ENCODE results near the gene GGTLC3. TPM values are rescaled to one million over a fixed set of nuclear protein-coding genes. Genes with fewer than 3 reads are reported as not detected.
"Not testable (repeated sequence)": the region's sequence is repeated elsewhere in the genome, so short reads cannot be mapped to it uniquely, and the experiment has no call there.

Gene GGTLC3
- total RNA-seq, result not detected in 2 replicates

DNA sequence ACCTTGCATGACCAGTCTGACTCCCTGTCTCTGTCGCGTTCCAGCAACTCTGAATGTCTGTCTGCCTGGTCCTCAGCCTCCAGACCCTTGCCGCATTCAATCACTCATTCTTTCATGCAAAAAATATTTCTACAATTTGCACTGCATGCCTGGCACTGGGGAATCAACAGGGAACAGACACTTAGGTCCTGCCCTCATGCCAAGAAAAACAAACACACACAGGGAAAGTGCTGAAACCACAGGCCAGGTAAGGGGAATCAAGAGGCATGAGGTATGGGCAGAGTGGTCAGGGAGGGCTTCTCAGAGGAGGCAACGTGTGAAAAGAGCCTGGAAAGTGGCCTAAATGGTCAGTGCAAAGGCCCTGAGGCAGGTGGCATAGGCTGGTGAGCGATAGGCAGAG lies at the start of gene GGTLC3:
GGTLC3 (minus strand) TSS at position 101 of the 400 bp plus-strand sequence. CDS start 264 bp downstream, outside the sequence.
- not testable (repeated sequence) for DNase-seq (ENCODE audit: low read depth, low spot score)

DNA sequence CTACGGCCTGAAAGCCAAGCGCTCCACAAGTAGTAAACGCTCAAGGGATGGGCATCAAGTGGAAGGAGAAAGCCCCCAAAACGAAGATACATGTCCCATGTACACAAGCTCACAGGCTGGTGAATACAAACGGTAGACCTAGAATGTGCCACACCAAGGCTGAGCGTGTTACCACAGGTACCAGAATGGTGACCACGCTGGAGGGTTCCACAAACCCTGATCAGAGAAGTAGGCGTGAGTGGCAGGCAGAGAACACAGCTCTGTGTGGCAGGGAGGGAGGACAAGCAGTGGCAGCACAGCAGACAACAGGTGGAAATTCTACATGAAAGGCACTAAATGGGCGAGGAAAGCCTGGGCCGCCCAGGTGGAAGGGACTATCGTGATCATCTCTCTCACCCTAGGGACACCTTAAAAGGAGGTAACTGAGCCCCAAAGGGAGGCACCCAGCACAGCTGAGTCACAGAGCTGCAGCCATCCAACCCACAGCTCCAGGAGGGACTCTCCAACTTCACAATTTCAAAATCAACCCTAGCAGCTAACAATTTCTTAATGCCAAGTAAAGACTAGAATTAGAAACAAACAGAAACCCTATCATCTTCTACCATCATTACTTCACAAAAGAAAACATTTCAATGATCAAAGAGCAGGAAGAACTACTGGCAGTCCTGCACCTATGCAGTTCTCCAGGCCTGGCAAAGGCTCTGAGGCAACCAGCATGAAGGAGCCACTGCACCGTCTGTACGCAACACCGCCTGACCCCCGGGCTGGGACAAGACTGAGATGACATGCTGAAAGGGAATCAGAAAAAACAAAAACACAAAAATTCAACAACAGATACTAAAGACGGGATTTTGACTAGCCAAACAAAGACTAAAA lies 42.4 kb upstream of the GGTLC3 start:
- not testable (repeated sequence) for DNase-seq (ENCODE audit: low read depth, low spot score)

DNA sequence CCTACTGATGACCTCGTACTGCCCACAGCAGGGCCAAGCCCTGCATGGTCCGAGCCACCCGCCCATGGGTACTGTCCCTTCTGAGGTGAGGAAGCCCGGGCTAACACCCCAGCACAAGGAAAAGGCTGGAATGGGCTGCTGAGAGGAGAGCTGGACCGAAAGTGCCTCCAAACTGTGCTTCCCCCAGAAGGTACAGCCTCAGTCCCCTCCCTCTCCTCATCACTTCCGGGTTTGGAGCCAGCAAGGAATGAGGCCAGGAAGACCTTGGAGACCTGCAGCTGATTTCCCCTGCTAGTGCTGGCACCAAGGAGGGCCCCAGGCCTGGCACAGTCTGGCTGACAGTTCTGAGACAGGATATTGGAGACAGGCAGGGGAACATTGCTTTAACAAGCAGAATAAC lies 41.0 kb upstream of the GGTLC3 start:
- DNase-seq (ENCODE audit: low read depth, low spot score), result not testable (repeated sequence)

DNA sequence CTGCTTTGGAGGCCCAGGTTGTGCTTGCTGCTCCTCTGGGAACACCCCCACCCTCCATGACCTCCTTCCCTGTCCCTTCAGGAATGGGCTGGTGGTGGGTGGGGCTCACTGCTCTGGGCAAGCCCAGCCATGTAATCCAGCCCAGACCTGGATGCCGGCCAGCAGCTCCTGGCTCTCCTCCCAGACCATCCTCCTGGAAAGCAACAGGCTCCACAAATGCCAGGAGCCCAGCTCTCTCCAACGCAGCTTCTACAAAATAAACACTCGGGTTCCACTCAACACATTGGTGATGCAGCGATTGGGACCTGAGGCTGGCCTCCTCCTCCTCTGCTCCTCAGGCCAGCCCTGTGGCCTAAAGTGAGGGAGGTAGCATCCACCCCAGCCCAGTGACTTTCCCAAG lies 40.6 kb upstream of the GGTLC3 start:
- DNase-seq (ENCODE audit: low read depth, low spot score), result not testable (repeated sequence)

DNA sequence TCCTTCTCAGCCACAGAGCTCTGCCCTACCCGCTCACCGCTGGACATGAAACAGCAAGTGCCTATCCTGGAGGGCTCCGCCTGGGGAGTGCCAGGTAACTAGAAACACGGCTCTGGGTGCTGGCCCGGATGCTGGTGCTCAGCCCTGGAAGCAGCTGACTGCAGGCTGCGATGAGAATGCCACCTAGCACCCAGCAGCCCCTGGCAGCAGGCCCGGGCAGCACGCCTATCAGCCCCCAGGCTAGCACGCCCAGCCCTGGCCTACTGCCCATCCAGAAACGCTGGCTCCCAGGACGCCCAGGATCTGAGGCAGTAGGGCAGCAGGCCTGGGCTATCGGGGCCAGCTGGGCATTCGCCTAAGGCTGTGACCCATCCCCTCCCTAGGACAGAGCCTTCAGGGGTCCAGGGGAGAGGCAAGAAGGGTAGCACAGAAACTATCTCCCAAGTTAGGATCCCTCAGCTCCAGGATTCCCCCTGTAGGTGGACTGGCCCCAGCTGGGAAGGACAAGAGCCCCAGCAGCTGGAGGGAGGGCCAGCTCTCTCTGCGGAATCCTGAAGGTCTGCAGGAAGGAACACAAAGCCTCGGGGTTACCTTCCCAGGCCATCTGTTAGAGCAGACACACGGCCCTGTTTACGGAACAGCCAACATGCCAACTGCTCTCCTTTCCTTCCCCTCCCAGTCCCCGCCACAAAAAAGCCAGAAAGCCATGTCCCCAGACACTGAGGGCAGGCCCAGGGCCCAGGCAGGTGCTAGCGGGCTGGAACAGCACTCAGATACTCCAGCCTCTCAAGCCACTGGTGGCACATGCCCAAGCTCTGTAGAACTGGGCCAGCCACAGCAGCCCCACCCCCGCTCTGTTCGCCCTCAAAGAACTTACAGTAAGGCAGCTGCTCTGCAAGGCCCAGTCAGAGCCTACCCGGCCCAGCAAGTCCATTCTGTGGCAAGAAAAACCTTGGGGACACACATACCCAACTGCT lies 36.6 kb upstream of the GGTLC3 start:
- DNase-seq (ENCODE audit: low read depth, low spot score), result not testable (repeated sequence)

DNA sequence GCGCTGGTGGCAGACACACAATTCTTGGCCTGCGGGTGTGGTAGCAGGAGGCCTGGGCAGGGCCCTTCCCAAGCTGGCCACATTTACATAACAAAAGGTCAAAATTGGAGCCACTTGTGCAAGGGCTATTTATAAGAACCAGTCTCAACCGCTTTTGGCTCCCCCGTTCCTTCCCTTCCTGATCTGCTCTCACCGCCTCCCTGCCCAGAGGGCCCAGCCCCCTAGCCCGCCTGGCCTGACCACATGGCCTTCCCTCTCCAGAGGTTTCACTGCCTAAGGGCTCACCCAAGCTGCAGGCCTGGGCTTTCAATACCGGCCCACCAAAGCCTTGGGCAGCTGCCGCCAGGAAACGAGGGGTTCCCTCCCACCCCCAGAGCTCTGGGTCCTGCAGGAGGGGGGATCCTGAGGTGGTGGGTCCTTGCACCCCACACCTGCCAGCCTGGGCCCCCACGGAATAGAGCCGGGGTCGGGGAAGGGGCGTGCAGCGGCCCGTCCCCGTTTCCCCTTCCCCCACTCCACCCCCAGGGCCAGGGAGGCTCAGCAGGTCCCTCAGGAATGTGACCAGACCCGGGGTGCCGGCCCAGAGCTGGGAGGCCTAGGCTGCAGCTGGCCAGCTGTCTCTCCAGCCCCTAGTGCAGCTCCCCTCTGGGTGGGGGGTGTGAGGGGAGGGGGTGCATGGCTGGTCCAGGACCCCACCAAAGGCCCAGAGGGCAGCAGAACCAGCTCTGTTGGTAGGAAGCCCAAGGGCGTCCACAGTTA lies 35.1 kb upstream of the GGTLC3 start:
- DNase-seq (ENCODE audit: low read depth, low spot score), result not testable (repeated sequence)

DNA sequence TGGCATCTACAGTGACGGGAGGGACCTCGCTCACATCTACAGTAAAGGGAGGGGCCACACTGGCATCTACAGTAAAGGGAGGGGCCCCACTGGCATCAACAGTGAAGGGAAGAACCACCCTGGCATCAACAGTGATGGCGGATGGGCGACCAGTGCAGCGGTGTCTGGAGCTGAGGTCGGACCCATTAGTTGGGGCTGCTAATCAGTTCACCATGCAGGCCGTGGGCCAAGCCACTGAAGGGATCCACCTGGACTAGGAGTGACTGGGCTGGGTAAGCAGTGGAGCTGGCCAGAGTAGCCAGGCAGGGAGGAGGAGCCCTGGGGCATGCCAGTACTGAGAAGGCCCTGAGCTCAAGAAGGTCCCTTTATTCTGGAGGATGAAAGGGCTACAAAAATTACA lies 33.1 kb upstream of the GGTLC3 start:
- not testable (repeated sequence) for DNase-seq (ENCODE audit: low read depth, low spot score)

DNA sequence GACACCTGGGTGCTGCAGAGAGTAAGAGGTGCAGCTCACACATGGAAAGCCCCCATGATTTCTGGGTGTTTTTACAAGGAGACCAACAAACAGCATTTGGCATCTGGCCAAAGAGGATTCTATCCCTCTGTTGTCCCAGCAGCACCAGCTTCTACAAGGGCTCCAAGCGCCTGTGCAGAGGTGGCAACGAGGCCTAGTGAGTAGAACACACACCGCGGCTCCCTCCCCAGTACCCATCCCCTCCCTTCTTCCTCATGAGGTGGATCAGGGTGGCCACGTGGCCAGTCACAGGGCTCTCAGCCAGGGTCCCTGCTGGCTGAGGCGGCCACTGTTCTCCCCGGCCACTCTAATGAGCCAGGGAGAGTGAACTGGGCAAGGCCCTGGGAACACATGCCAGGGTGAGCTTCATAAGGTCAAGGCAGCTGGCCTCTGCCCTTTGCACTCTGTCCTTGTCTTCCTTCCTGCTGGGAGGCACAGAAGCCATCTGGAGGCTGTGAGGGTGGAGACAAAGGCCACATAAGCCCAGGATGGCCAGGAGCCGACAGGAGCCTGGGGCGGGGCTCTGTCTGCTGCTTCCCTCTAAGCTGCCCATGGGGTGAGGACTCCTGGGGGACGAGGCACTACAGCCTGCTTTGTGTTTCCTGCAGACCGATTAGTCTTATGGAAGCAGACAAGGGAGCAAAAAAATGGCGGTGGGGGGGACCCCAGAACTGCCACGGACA lies 31.7 kb upstream of the GGTLC3 start:
- not testable (repeated sequence) for DNase-seq (ENCODE audit: low read depth, low spot score)

DNA sequence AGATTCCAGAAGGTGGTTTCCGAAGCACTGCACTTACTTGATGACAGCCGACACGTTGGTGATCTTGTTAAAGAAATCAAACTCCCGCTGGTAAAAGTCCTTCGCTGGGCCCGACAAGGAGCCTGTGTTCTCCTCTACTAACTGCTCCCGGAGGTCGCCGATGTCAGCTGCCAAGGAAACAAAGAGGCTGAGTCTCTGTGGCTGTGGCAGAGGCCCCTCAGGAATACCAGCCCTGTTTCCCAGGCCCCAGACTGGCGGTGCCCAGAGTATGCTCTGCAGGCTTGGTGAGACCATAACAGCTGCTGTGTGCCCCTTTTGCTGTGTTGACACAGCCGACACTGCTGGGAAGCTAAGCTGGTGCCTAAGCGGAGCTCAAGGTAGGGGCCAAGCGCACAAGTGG lies 26.7 kb upstream of the GGTLC3 start:
- DNase-seq (ENCODE audit: low read depth, low spot score), result not testable (repeated sequence)

DNA sequence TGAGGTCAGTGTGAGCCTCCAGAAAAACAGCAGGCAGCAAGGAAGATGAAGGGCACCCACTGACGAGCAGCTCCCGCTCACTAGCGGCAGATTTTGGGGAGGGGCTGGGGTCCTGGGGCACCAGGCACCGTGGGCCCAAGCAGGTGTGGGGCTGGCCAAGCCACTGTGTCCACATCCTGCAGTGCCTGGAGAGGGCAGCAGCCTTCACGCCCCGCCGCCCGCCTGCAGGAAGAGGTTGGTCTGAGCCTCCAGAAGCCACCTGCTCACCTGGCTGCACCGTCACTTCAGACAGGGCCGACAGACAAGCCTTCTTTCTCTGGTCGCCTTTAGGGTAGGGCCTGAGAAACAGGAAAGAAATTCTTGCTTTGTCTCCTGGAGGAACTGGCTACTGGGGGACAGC lies 25.4 kb upstream of the GGTLC3 start:
- DNase-seq (ENCODE audit: low read depth, low spot score), result not testable (repeated sequence)

DNA sequence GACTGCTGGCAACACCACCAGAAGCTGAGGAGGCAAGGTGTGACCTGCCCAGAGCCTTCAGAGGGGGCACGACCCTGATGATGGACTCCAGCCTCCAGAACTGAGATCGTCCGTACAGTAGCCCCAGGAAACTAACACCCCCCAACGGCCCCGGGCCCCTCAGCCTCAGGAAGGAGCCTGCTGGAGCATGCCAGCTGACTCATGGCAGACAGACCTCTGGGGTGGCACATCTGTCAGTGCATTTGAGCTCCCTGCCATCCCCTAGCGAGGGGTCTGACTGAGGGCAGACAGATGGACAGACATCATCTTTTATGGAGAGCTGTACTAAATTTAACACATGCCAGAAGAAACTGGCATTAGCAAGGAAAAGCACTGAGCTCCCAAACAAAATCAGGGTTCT lies 22.0 kb upstream of the GGTLC3 start:
- not testable (repeated sequence) for DNase-seq (ENCODE audit: low read depth, low spot score)

DNA sequence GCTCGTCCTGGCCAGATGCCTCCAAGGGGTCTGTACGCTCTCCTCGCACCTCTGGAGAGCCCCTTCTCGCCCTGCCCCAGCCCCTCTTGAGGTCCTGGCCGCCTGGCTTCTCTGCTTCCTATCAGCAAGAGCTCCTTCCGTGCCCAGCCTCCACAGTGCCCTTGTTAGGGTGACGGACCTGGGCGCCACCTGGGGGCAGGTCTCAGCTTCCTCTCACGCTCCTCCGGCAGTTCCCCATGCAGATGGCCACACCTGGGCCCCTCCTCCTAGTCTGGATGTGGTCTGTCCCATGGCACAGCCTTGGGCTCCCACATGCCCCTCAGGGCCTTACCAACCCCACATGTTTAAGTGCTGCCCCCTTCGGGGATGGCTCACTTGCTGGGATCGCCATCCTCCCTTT lies 16.4 kb upstream of the GGTLC3 start:
- not testable (repeated sequence) for DNase-seq (ENCODE audit: low read depth, low spot score)

DNA sequence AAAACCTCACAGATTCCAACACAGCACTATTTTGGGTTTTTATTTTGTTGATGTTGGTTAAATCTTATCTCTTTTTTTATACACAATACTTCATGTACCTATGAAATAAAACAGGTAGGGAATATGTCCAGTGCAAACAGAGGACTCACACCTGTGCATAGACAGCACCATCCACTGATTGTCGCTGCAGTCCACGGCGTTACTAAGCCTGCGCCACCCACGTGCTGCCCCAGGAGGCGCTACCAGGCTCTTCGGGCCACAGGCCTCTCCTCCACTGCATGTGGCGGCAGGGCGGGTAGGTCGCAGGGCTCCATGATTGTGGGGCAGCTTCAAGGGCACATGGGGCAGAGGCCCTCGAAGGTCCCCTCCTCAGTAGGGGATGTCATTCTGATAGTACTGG lies 15.7 kb upstream of the GGTLC3 start:
- not testable (repeated sequence) for DNase-seq (ENCODE audit: low read depth, low spot score)

DNA sequence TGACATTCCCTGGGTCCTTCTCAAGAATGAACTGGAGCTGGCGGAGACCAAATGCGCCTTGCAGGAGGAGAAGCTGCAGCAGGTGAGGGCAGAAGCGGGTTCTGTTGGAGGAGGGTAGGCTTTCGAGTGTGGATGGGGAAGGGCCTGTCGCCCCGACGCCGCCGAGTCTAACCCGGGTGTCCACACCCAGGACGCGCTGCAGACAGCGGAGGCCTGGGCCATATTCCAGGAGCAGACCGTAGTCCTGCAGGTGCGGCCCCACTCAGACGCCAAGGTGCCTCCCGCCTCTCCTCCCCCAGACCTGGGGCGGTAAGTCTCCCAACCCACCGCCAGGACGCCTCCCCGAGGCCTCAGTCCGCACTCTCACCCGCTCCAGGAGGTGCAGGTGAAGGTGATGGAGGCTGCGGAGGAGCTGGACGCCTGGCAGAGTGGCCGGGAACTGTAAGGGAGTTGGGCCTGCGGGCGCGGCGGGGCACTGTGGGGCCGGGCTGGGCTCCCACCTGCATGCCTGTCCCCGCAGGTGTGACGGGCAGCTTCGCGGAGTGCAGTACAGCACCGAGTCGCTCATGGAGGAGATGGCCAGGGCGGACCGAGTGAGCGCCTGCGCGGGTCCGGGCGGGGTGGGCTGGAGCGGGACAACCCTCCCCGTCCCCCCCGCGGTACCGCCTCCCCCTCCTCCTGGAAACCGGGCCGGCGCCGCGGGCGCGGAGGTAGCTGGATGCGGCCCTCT lies 11.6 kb upstream of the GGTLC3 start:
- DNase-seq (ENCODE audit: low read depth, low spot score), result not testable (repeated sequence)

DNA sequence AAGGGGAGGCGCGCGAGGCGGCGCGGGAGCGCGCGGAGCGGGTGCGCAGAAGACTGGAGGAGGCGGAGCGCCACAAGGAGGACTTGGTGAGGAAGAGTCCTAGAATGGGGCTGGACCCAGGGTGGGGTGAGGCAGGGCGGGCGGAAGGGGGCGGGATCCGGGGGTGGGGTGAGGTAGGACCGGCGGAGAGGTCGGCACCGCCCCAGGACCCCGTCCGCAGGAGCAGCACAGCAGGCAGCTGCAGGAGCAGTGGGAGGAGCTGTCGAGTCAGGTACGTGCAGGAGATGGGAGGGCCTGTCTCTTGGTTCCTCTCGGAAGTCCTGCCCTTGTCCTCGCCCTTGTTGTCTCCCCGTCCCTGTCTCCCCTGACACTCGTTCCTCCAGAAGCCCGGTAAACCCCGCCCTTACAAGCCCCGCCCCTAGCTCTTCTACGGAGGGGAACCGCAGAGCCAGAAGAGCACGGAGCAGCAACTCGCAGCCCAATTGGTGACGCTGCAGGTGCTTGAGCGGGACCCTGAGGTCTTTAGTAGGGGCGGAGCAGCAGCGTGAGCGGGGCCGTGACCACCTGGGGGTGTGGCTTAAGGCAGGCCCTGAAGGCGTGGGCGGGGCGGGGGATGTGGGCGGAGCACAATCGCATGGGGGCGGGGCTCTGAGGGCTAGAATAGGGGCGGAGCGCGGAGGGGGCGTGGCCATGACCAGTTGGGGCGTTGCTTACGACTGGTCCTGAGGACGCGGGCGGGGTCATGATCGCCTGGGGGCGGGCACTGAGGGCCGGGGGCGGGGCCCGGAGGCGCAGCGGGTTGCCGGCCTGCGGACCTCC lies 10.8 kb upstream of the GGTLC3 start:
- not testable (repeated sequence) for DNase-seq (ENCODE audit: low read depth, low spot score)

DNA sequence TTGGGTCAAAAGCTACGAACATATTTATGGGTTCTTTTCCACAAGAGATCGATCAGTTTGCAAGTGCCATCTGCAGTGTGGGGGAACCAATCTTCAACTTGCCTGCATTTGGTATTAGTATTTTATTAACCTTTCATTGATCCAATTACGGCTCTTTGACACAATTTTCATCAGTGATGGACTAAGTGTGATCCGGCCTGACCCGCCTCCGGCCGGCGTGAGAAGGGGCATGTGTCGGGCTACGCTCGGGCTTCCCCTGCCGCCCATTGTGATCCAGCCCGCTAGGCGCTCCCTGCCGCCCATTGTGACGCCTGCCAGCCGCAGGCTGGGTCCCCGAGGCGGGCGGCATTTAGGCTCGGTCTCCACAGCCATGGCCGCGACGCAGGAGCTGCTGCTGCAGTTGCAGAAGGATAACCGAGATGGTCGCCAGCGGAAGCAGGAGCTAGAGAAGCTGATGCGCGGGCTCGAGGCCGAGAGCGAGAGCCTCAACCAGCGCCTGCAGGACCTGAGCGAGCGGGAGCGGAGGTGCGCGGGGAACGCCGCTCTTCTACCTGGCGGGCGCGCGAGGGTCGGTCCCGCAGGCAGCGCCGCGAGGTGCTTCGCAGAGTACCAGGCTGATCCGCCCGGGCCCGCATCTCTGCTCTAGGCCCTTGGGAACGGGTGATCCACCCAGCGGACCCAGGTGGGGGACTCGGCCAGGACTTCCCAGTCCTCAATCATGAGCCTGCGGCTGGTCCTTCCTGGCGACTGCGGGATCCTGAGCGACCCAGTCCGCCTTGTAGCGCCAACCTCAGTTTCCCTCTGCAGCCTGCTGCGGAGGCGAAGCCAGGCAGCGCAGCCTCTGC lies 10.0 kb upstream of the GGTLC3 start, which contains the start of gene TMEM191B:
TMEM191B (plus strand) TSS at position 51 of the 845 bp plus-strand sequence; CDS start at position 230, 179 bp downstream.
- not testable (repeated sequence) for DNase-seq (ENCODE audit: low read depth, low spot score)

DNA sequence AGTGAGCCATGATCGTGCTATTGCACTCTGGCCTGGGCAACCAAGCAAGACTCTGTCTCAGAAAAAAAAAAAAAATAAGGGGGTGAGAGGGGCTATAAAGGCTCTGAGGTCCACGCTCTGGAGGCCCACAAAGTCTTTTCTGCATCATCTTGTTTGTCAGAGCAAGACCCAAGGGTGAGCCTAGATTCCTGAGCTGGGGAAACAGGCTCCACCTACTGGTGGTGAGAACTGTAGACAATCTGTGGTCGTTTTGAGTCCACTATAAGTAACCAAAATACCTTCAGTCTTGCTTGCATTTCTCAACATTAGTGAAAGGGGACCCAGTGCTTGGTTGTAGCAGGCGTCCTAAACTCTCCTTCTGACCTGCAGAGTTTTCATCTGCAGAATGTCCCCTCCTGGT lies 5.4 kb upstream of the GGTLC3 start:
- not testable (repeated sequence) for DNase-seq (ENCODE audit: low read depth, low spot score)

DNA sequence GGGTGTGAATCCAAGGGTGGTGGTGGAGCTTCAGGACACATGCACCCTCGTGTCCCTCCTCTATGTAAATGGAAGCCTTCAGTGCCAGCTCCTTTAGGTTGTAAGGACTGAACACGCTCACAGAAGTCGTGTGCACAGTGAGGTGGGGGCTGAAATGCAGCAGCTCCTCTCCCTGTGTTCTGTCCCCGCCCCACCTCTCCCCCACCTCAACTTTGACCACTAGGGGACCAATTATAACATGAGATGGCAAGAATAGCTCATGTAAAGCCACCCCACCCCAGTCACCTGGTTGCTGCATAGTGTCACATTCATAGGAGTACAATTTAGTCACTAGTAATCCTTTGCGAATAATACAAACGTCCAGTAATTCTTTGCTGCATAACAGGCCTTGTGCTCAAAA lies 4.8 kb upstream of the GGTLC3 start:
- DNase-seq (ENCODE audit: low read depth, low spot score), result not testable (repeated sequence)
